Testis (tissue), 3 donors: Measurements from ENCODE around the gene SMIM7. TPM values are rescaled to one million over a fixed set of nuclear protein-coding genes. Genes with fewer than 3 reads are reported as not detected.
A peak's percentile ranks its signal among the peaks of the same experiment; 100 is the strongest.

Source experiments
- DNase-seq: peaks from one replicate; pipeline ENCODE4 v3.0.0-alpha.2; 2019
- H3K27ac ChIP-seq, 2 donors: fragments of 200-600 bp; sonication (generic); one replicate each; pipeline ENCODE4 v1.5.1; 2019
- H3K27me3 ChIP-seq: fragments of 200-600 bp; sonication (generic); one replicate; pipeline ENCODE4 v1.5.1; 2019
- H3K36me3 ChIP-seq: fragments of 200-600 bp; sonication (generic); one replicate; pipeline ENCODE4 v1.5.1; 2017; ENCODE audit warnings: low read depth; ENCODE audit errors: missing control alignments
- H3K4me1 ChIP-seq: fragments of 200-600 bp; sonication (generic); one replicate; pipeline ENCODE4 v1.5.1; 2019
- H3K4me3 ChIP-seq, 2 donors: fragments of 200-600 bp; sonication (generic); one replicate each; pipeline ENCODE4 v1.5.1; 2017 to 2019
- H3K9me3 ChIP-seq: fragments of 200-600 bp; sonication (generic); one replicate; pipeline ENCODE4 v1.5.1; 2017
- CTCF ChIP-seq, 3 experiments: fragments of 450-650 bp in 2 of 3; fragments of 200-600 bp in 1 of 3; sonication (generic) in 1 of 3; IDR thresholded peaks; one replicate each; pipeline ENCODE4 v1.5.1; 2016 to 2019; ENCODE audit warnings: antibody characterized with exemption in 3 of 3, mild to moderate bottlenecking in 2 of 3, moderate library complexity in 1 of 3
- POLR2A ChIP-seq: fragments of 450-650 bp; IDR thresholded peaks from one replicate; pipeline ENCODE4 v1.6.1; 2017; ENCODE audit warnings: antibody characterized with exemption, mild to moderate bottlenecking, moderate library complexity
- WGBS, 2 donors: methylation state at CpG; one replicate each; pipeline ENCODE4 v1.1.5; 2018; 5-methylcytosine and 5-hydroxymethylcytosine counted together
- intact Hi-C: fragments of 100-400 bp; cut with DNase I; formaldehyde crosslinking; loops from one replicate; pipeline ENCODE4 v1.15.1; 2023; ENCODE audit warnings: low total_unique reads
- polyA plus RNA-seq: library from polyadenylated mRNA; stranded (reverse); fragments of 350-450 nt; fragmentation: Illumina TruSeq; extraction: RNeasy Lipid Tissue Mini Kit (QIAGEN cat#74804); gene quantifications from one replicate; pipeline ENCODE4 v1.2.3, GENCODE V29; 2014; ENCODE audit warnings: low read depth, low replicate concordance; ENCODE audit not compliant: insufficient read depth
- total RNA-seq, 2 donors: library from RNA; depleted of rRNA; stranded (reverse); fragments of >200 nt; gene quantifications; one replicate each; pipeline ENCODE4 v1.2.3, GENCODE V29; 2016

SMIM7 gene
- total and polyA plus RNA-seq, 3 donors from 2014 or later: 105 to 119 (median 115) TPM

- Histone ChIP-seq H3K27ac (peak overlapping the region; percentile 90 to 91), H3K27me3 (no peaks in the 10 kb centered on the region), H3K36me3 (no peaks in the 10 kb centered on the region), H3K9me3 (no peaks in the 10 kb centered on the region), H3K4me3 (peak overlapping the region; percentile 98 to 100), H3K4me1 (peaks cover 29% of the 10 kb centered on the region)
- TF ChIP-seq CTCF (IDR thresholded peaks at IDR 0.05): no peak
- TF ChIP-seq POLR2A: no peak
- intact Hi-C loops: no loop called here
- WGBS, 2 donors: 1 to 2% methylated on average over 8 to 12 of the region's 12 CpGs
- DNase-seq: no peak
Observed at GRCh38 chr19:16626796-16627192, 33.1 kb downstream of the SMIM7 start.

GRCh38 chr19:16625163-16625958 lies 34.6 kb downstream of the SMIM7 start:
- no peaks in the 10 kb centered on the region for H3K9me3 ChIP-seq
- intact Hi-C loops: no loop called here
- no peak overlapping the region for H3K27ac ChIP-seq

GRCh38 chr19:16624236-16624635 lies 35.7 kb downstream of the SMIM7 start:
- Histone ChIP-seq H3K4me1 (peaks cover 32% of the 10 kb centered on the region), H3K27ac (no peak overlapping the region), H3K9me3 (no peaks in the 10 kb centered on the region), H3K36me3 (no peaks in the 10 kb centered on the region), H3K4me3 (no peak overlapping the region), H3K27me3 (no peaks in the 10 kb centered on the region)
- DNase-seq: no peak
- WGBS, 2 donors: 55 to 69% methylated on average over 10 of the region's 10 CpGs
- intact Hi-C loops: no loop called here
- TF ChIP-seq CTCF (IDR thresholded peaks at IDR 0.05): no peak
- TF ChIP-seq POLR2A: no peak

More at GRCh38 chr19:16625163-16625958, 34.6 kb downstream of the SMIM7 start:
- DNase-seq: no peak
- Histone ChIP-seq H3K4me1 (peaks cover 29% of the 10 kb centered on the region), H3K4me3 (no peak overlapping the region), H3K36me3 (no peaks in the 10 kb centered on the region), H3K27me3 (no peaks in the 10 kb centered on the region)
- TF ChIP-seq POLR2A: no peak
- TF ChIP-seq CTCF (IDR thresholded peaks at IDR 0.05): no peak
- WGBS, 2 donors: 62 to 68% methylated on average over 16 of the region's 16 CpGs

- Histone ChIP-seq H3K27me3 (no peaks in the 10 kb centered on the region), H3K9me3 (no peaks in the 10 kb centered on the region), H3K36me3 (no peaks in the 10 kb centered on the region), H3K4me3 (no peak overlapping the region), H3K27ac (no peak overlapping the region), H3K4me1 (peaks cover 30% of the 10 kb centered on the region)
- intact Hi-C loops: no loop called here
- 66 to 69% methylated on average over 6 of the region's 6 CpGs for WGBS, 2 donors
- no peak for DNase-seq
- TF ChIP-seq POLR2A (no peak), CTCF (IDR thresholded peaks at IDR 0.05) (no peak)
Observed at GRCh38 chr19:16623576-16623975, 36.4 kb downstream of the SMIM7 start.

DNA sequence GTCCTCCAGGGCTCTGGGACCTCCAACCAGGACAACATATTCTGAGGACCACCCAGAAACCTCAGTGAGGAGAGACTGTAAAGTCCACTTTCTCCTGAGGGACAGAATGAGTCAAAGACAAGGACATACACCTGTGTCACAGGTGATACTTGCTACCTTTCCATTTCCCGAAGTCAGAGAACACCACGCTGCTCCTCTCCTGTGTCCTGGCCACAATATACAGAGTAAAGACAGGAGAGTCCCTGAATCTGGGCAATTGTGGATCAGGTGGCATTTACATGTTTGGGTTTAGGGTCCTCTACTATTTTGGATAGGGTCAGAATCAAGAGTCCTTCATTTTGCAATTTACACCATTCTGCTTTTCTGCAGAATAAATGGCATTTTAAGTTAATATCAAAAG lies 36.9 kb downstream of the SMIM7 start:
- intact Hi-C loops: no loop called here
- H3K27ac ChIP-seq: no peak overlapping the region
- TF ChIP-seq CTCF (IDR thresholded peaks at IDR 0.05) (no peak), POLR2A (no peak)
- peaks cover 34% of the 10 kb centered on the region for H3K4me1 ChIP-seq
- 78 to 91% methylated on average over 2 of the region's 2 CpGs for WGBS, 2 donors
- no peaks in the 10 kb centered on the region for H3K27me3 ChIP-seq
- no peak for DNase-seq
- H3K4me3 ChIP-seq: no peak overlapping the region
- H3K36me3 ChIP-seq: no peaks in the 10 kb centered on the region
- no peaks in the 10 kb centered on the region for H3K9me3 ChIP-seq
